HG02610 (cell line): Measurements from ENCODE around the gene SYCE1.
"Not testable (repeated sequence)": the region's sequence is repeated elsewhere in the genome, so short reads cannot be mapped to it uniquely, and the experiment has no call there.

Source experiments
- ATAC-seq: cut with Tn5 transposase; IDR thresholded peaks from one replicate; pipeline ENCODE4 v1.9.1; 2021; ENCODE audit warnings: mild to moderate bottlenecking, moderate library complexity; ENCODE audit not compliant: unreplicated experiment

Gene SYCE1

DNA sequence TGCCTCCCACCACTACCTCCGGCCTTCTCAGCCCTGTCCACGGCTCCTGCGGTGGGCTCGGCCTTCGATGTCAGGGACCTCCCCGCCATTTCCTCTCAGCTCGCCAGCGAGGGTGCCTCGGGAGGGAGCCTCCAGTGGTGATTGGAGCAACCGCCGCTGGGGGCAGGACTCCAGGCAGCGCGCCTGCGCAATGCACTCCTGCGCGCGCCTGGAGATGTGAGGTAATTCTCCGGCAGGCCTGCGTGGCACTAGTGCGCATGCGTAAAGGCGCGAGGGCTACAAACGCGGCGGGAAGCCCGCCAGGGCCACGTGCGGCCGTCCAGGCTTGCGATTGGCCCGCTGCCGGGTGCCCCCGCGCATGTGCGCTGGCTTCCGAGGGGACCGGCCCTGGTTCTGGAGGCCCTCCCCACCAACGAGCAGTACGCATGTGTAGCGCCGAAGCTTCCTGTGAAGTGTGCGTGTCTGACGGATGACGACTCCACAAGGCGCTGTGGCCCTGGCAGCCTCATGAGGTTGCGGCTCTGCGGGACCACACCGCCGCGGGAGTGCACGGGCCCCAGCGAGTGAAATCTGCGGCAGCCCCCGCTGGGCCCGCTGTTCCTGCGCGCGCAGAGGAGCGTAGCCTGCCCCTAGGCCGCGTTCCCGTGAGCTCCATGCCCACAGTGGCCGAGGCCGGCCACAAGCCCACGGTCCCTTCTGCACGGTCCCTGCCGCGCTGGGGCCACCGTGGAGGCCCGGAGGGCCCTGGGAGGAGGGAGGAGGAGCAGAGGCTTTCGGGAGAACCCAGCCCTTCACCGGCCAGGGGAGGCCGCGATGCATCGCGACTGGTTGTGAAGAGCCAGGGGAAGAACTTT is at the start of gene SYCE1:
TSS of gene SYCE1 (minus strand) at position 143 of the 854 bp plus-strand sequence. CDS start at position 89, 54 bp downstream.
- ATAC-seq, result no peak

DNA sequence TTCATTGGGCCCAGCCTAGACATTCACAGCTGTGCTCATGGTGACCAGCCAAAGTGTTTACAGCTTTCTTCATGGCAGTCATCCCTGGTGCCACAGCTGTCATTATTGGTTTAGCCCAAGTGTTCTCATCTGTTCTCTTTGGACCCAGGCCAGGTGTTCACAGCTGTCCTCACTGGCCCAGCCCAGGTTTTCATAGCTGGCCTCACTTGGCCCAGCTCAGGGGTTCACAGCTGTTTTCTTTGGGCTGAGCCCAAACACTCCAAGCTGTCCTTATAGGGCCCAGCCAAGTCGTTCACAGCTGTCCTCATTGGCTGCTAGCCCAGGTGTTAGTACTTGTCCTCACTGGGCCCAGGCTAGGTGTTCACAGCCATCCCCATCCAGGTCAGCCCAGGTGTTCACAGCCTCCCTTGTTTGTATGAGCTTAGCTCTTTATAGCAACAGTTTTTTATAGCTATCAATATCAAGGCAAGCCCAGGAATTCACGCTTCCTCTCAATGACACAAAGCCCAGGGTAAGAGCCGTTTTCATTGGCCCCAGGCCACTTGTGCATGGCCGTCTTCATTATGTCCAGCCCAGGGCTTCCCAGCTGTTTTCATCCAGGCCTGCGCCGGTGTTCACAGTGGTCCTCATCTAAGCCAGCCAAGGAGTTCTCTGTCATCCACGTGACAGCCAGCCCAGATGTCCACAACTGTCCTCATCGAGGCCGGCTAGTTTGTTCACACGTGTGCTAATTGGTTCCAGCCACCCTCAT is 49.6 kb upstream of the SYCE1 start:
- ATAC-seq, result no peak

- no peak for ATAC-seq
Observed at GRCh38 chr10:133613699-133614098, 48.3 kb upstream of the SYCE1 start.

GRCh38 chr10:133611079-133611478 is 45.7 kb upstream of the SYCE1 start:
- ATAC-seq, result no peak

GRCh38 chr10:133608855-133609254 is 43.5 kb upstream of the SYCE1 start:
- no peak for ATAC-seq

DNA sequence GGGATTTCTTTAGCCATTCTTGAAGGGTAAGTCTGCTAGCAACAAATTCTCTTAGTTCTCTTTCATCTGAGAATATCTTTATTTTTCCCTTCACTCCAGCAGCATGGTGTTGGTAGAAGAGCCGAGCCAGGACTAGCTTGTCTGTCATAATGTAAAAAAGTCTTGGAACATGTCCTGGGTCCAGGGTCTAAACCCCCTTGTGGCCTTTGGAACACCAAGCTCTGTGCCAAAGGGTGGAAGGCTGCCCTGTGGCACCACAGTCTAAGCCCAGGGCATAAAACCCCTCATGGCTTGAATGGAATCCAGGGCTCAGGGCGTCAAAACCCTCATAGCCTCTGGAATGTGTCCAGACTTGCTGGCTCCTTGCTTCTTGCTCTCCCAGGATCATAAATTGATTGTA is 38.1 kb upstream of the SYCE1 start:
- ATAC-seq, result not testable (repeated sequence)

- ATAC-seq, result no peak
Observed at GRCh38 chr10:133600657-133601056, 35.3 kb upstream of the SYCE1 start.

DNA sequence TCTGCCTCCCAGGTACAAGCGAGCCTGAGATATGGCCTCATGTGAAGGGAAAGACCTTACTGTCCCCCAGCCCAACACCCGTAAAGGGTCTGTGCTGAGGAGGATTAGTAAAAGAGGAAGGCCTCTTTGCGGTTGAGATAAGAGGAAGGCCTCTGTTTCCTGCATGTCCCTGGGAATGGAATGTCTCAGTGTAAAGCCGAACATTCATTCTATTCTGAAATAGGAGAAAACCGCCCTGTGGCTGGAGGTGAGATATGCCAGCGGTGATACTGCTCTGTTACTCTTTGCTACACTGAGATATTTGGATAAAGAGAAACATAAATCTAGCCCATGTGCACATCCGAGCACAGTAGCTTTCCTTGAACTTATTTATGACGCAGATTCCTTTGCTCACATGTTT is 34.5 kb upstream of the SYCE1 start:
- ATAC-seq, result not testable (repeated sequence)

DNA sequence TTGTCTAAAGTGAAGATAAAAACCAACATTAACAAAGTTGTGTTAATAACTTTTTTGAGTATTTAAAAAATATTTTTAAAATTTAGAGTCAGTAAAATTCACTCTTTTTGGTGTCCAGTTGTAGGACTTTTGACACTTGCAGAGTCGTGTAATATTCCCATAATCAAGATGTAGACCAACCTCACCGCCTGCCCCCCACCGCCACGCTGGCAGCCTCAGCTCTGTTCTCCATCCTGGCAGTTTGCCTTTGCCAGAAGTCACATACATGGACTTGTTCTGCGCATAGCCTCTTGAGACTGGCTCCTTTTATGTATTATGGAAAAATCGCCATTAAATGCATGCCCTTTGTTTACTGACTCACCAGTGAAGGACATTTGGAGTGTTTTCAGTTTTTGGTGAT is 27.3 kb upstream of the SYCE1 start:
- ATAC-seq, result no peak

GRCh38 chr10:133590970-133591359 is 25.6 kb upstream of the SYCE1 start:
- no peak for ATAC-seq

GRCh38 chr10:133590226-133590969 is 25.0 kb upstream of the SYCE1 start:
- no peak for ATAC-seq

GRCh38 chr10:133577037-133577436 is 11.7 kb upstream of the SYCE1 start:
- not testable (repeated sequence) for ATAC-seq

DNA sequence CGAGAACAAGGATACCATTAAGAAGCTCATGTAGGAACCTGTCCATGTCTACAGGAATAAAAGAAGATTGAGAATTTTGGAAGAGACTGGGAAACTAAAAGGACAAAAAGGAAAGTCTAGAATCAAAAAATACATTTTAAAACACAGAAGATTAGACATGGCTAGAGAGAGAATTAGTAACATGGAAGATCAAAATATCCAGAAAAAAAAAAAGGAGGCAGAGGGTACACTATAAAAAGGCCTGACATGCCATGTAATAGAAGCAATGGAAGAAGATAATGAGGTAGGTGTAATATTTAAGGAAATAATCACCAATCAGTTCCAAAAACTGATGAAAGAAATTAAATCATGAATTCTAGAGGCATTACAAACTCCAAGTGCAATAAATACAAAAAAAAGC is 8.1 kb upstream of the SYCE1 start:
- not testable (repeated sequence) for ATAC-seq

- not testable (repeated sequence) for ATAC-seq
Observed at GRCh38 chr10:133572055-133572454, 6.7 kb upstream of the SYCE1 start.

- ATAC-seq, result not testable (repeated sequence)
Observed at GRCh38 chr10:133569801-133570200, 4.4 kb upstream of the SYCE1 start.

DNA sequence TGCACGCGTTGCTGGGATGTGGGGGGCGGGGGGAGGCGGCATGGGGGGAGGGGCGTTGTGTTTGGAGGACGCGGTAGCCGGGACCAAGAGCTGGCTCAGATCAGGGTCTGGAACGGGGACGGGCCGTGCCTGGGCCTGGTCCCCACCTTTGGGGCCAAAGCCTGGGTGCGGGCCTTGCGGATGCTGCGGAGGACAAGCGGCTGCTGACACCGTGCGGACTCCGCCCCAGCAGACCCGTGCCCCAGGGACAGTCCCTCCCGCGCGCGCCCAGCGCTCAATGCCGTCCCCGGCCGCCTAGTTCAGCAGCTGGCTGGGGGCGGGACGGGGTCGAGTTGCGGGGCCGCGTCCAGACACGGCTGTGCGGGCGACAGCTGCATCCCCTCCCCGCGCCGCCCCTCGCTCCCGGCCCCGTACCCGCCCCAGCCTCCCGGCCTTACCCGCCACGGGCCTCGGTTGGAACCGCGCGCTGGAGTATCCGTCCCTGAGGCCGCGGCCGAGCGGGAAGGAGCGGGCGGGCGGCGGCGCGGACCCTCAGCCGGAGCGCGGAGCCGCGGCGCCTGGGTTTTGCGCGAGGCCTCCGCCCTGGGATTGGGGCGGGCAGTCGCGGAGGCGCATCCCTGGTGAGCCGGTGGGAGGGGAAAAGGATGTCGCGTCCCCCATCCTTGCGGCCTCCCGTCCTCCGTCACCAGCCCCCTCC is 3.6 kb upstream of the SYCE1 start:
- not testable (repeated sequence) for ATAC-seq

DNA sequence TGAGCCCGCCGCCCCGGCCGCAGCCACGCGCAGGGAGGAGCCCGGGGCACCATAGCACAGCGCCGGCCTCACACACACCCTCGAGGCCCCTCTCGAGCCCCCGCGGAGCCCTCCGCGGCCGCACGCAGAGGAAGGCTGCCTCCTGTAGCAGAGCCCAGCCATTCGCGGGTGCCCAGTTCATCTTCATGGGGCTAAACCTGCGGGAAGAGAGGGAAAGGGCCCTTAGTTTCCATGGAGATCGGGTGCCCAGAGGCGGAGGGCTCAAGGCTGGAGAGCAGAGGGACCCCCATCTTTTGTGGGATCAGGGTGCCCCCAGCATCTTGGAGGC is 2.9 kb upstream of the SYCE1 start:
- ATAC-seq, result no peak

DNA sequence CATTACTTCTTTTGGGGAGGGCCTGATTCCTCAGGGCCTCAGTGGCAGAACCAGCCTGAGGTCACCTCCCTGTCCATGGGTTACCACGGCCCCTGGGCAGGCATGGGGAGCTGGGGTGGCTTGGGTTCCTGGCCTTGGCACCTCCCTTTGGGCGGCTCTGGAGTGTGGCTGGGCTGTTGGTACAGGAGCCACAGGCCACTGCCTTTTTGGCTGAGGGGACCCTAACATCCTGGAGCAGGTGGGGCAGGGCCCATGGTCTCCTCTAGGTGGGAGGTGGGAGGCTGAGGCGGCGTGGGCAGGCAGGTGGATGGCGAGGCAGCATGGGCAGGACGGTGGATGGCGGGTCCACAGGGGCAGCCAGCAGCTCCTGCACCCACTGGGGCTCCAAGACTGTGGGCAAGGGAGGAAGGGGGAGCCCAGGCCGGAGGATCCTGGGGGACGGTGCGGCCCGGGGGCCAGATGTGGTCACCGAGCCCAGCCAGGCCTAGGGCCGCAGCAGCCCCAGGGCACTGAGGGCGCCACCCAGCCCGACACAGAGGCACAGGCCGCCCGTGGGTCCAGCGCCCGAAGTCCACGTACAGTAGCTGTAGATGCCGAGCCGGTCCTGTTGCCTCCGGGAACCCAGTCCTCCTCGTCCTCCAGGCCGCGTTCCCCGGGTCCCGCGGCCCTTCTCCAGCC is 2.4 kb upstream of the SYCE1 start:
- ATAC-seq, result no peak

DNA sequence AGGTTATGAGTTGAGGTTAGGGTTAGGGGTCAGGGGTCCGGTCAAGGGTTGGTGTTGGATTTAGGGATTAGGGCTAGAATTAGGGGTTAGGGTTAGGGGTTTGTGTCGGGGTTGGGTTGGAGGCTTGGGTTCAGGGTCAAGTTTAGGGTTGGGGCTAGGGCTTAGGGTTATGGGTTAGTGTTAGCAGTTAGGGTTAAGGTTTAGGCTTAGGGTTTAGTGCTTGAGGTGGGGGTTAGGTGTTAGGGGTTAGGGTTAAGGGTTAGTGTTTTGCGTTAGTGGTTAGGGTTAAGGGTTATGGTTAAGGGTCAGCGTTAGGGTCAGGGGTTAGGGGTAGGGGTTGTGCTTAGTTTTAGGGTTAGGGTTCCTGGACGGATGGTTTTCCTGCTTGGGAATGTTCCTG is 1.7 kb upstream of the SYCE1 start:
- no peak for ATAC-seq

- no peak for ATAC-seq
Observed at GRCh38 chr10:133564816-133565215, 567 bp downstream of the SYCE1 start.
